Measurements from ENCODE around the gene ZNF821. TPM values are rescaled to one million over a fixed set of nuclear protein-coding genes. Genes with fewer than 3 reads are reported as not detected.

The ZNF821 gene
- total RNA-seq, 1 experiment from 2014 or later = 3.4 TPM

GRCh38 chr16:71930013-71930563 lies 46.1 kb upstream of the ZNF821 start:
- no peaks in the 10 kb centered on the region for H3K9me3 Mint-ChIP-seq (ENCODE audit: unreplicated experiment)
- no TSS peak for BruUV-seq (replicated peaks)
- peaks cover 15% of the 10 kb centered on the region for H3K4me1 Mint-ChIP-seq (ENCODE audit: insufficient read depth, unreplicated experiment)
- intact Hi-C loops (cut with micrococcal nuclease) = no loop called here
- H3K27me3 Mint-ChIP-seq (ENCODE audit: insufficient read depth, unreplicated experiment) = no peaks in the 10 kb centered on the region
- H3K4me3 Mint-ChIP-seq (ENCODE audit: unreplicated experiment) = no peak overlapping the region
- CTCF ChIA-PET = interaction anchor here (0.6 to 2.3 kb wide), 6 partner anchors 9 to 201 kb away, joined by 3 to 12 read pairs (median 4); no protein-coding TSS in a partner anchor
- DNase-seq (ENCODE audit: unreplicated experiment) = peak; percentile 9
- POLR2A ChIA-PET = interaction anchor here (0.6 to 3.7 kb wide), 7 partner anchors 12 to 591 kb away, joined by 3 to 39 read pairs (median 3); partner anchors contain the start of genes IST1 and ZNF821
- TF ChIP-seq CTCF (IDR thresholded peaks at IDR 0.05; ENCODE audit: unreplicated experiment) = no peak
- H3K36me3 Mint-ChIP-seq (ENCODE audit: insufficient read depth, unreplicated experiment) = peaks cover 70% of the 10 kb centered on the region
- H3K27ac Mint-ChIP-seq (ENCODE audit: low read depth, unreplicated experiment) = no peak overlapping the region

- no TSS peak for BruUV-seq (replicated peaks)
- ChIA-PET CTCF (interaction anchor here (0.6 to 2.3 kb wide), 4 partner anchors 33 to 139 kb away, joined by 3 to 12 read pairs (median 5); no protein-coding TSS in a partner anchor), POLR2A (interaction anchor here (0.7 to 3.7 kb wide), 5 partner anchors 8 to 190 kb away, joined by 3 to 39 read pairs (median 4); partner anchors contain the start of gene IST1)
- no peaks in the 10 kb centered on the region for H3K27me3 Mint-ChIP-seq (ENCODE audit: insufficient read depth, unreplicated experiment)
- DNase-seq (ENCODE audit: unreplicated experiment) = peak; percentile 23
- no peak for TF ChIP-seq CTCF (IDR thresholded peaks at IDR 0.05; ENCODE audit: unreplicated experiment)
- H3K27ac Mint-ChIP-seq (ENCODE audit: low read depth, unreplicated experiment) = no peak overlapping the region
- no peak overlapping the region for H3K4me3 Mint-ChIP-seq (ENCODE audit: unreplicated experiment)
- no peaks in the 10 kb centered on the region for H3K9me3 Mint-ChIP-seq (ENCODE audit: unreplicated experiment)
- peaks cover 73% of the 10 kb centered on the region for H3K36me3 Mint-ChIP-seq (ENCODE audit: insufficient read depth, unreplicated experiment)
- intact Hi-C loops (cut with micrococcal nuclease) = no loop called here
- H3K4me1 Mint-ChIP-seq (ENCODE audit: insufficient read depth, unreplicated experiment) = peaks cover 17% of the 10 kb centered on the region
Observed at GRCh38 chr16:71929048-71929447, 45.1 kb upstream of the ZNF821 start.

- H3K27ac Mint-ChIP-seq (ENCODE audit: low read depth, unreplicated experiment) = peak overlapping the region; percentile 83
- no peaks in the 10 kb centered on the region for H3K27me3 Mint-ChIP-seq (ENCODE audit: insufficient read depth, unreplicated experiment)
- peak overlapping the region; percentile 18 for H3K4me3 Mint-ChIP-seq (ENCODE audit: unreplicated experiment)
- H3K9me3 Mint-ChIP-seq (ENCODE audit: unreplicated experiment) = no peaks in the 10 kb centered on the region
- TF ChIP-seq CTCF (IDR thresholded peaks at IDR 0.05; ENCODE audit: unreplicated experiment) = no peak
- intact Hi-C loops (cut with micrococcal nuclease) = no loop called here
- DNase-seq (ENCODE audit: unreplicated experiment) = no peak
- BruUV-seq (replicated peaks) = no TSS peak
- peaks cover 27% of the 10 kb centered on the region for H3K4me1 Mint-ChIP-seq (ENCODE audit: insufficient read depth, unreplicated experiment)
- ChIA-PET POLR2A (interaction anchor here (0.9 to 3.7 kb wide), 6 partner anchors 9 to 166 kb away, joined by 3 to 39 read pairs (median 3); partner anchors contain the start of genes DHX38, IST1 and TXNL4B), CTCF (interaction anchor here (0.6 kb wide), 1 partner anchor 58 kb away, joined by 3 read pairs; no protein-coding TSS in a partner anchor)
- H3K36me3 Mint-ChIP-seq (ENCODE audit: insufficient read depth, unreplicated experiment) = peaks cover 85% of the 10 kb centered on the region
Observed at GRCh38 chr16:71927787-71928186, 43.8 kb upstream of the ZNF821 start.

- BruUV-seq (replicated peaks) = no TSS peak
- no peaks in the 10 kb centered on the region for H3K27me3 Mint-ChIP-seq (ENCODE audit: insufficient read depth, unreplicated experiment)
- DNase-seq (ENCODE audit: unreplicated experiment) = peak; percentile 92
- ChIA-PET CTCF (no interaction called here), POLR2A (interaction anchor here (0.6 to 3.7 kb wide), 6 partner anchors 11 to 166 kb away, joined by 3 to 39 read pairs (median 3); partner anchors contain the start of genes DHX38, IST1 and TXNL4B)
- H3K36me3 Mint-ChIP-seq (ENCODE audit: insufficient read depth, unreplicated experiment) = peaks cover 89% of the 10 kb centered on the region
- intact Hi-C loops (cut with micrococcal nuclease) = no loop called here
- no peak for TF ChIP-seq CTCF (IDR thresholded peaks at IDR 0.05; ENCODE audit: unreplicated experiment)
- peaks cover 27% of the 10 kb centered on the region for H3K4me1 Mint-ChIP-seq (ENCODE audit: insufficient read depth, unreplicated experiment)
- H3K27ac Mint-ChIP-seq (ENCODE audit: low read depth, unreplicated experiment) = peak overlapping the region; percentile 83
- H3K9me3 Mint-ChIP-seq (ENCODE audit: unreplicated experiment) = no peaks in the 10 kb centered on the region
- peak overlapping the region; percentile 18 for H3K4me3 Mint-ChIP-seq (ENCODE audit: unreplicated experiment)
Observed at GRCh38 chr16:71927383-71927782, 43.4 kb upstream of the ZNF821 start.
